HCT116 (cell line): ENCODE measurements around the gene COL5A1.

ENCODE experiments used
- CEBPB ChIP-seq: IDR thresholded peaks from 2 replicates; pipeline ENCODE4 v1.6.1; 2012; ENCODE audit warnings: low read depth
- EGR1 ChIP-seq: IDR thresholded peaks from 2 replicates; pipeline ENCODE4 v1.6.1; 2012; ENCODE audit warnings: low read depth
- FOSL1 ChIP-seq: IDR thresholded peaks from 2 replicates; pipeline ENCODE4 v1.6.1; 2012; ENCODE audit warnings: low read depth
- POLR2A ChIP-seq: IDR thresholded peaks from 2 replicates; pipeline ENCODE4 v1.7.0; 2011; ENCODE audit warnings: borderline replicate concordance; ENCODE audit not compliant: insufficient read depth, insufficient read length; ENCODE audit errors: extremely low read depth
- POLR2AphosphoS5 ChIP-seq: IDR thresholded peaks from 2 replicates; pipeline ENCODE4 v1.6.1; 2011; ENCODE audit warnings: mild to moderate bottlenecking, low read depth, low read length, moderate library complexity
- RAD21 ChIP-seq: IDR thresholded peaks from 2 replicates; pipeline ENCODE4 v1.6.1; 2012; ENCODE audit warnings: low read depth, mild to moderate bottlenecking
- SRF ChIP-seq: IDR thresholded peaks from 2 replicates; pipeline ENCODE4 v1.6.1; 2012; ENCODE audit warnings: low read depth
- TCF7L2 ChIP-seq: IDR thresholded peaks from 2 replicates; pipeline ENCODE4 v1.7.0; 2011; ENCODE audit warnings: borderline replicate concordance, inconsistent platforms; ENCODE audit not compliant: insufficient read depth, insufficient read length; ENCODE audit errors: extremely low read depth
- ZBTB33 ChIP-seq: IDR thresholded peaks from 2 replicates; pipeline ENCODE4 v1.6.1; 2011; ENCODE audit warnings: mild to moderate bottlenecking, low read length, moderate library complexity; ENCODE audit not compliant: insufficient replicate concordance; ENCODE audit errors: extremely low read depth
- ZNF274 ChIP-seq: fragments of 200-500 bp; sonication (Bioruptor generic); IDR thresholded peaks from 2 replicates; pipeline ENCODE4 v1.6.1; 2014; ENCODE audit warnings: mild to moderate bottlenecking, low read depth, low read length, inconsistent platforms
- TF ChIP-seq, protein P1 (sequence below), 3 experiments: fragments of 200-600 bp in 1 of 3; sonication (generic) in 1 of 3; IDR thresholded peaks in 2 of 3; conservative IDR thresholded peaks in 1 of 3; 2 replicates each; pipeline ENCODE4 v1.5.1; 2012 to 2017; ENCODE audit warnings: low read depth in 2 of 3, low read length in 2 of 3, antibody characterized with exemption in 1 of 3, borderline replicate concordance in 1 of 3, control low read depth in 1 of 3, mild to moderate bottlenecking in 1 of 3, mixed read lengths in 1 of 3, mixed run types in 1 of 3, moderate library complexity in 1 of 3; ENCODE audit not compliant: insufficient read depth in 1 of 3
- TF ChIP-seq, protein P2 (sequence below): IDR thresholded peaks from 2 replicates; pipeline ENCODE4 v1.6.1; 2012; ENCODE audit warnings: low read depth
- TF ChIP-seq, protein P3 (sequence below): IDR thresholded peaks from 2 replicates; pipeline ENCODE4 v1.6.1; 2012

GRCh38 chr9:134824583-134824982 is 183.0 kb downstream of the COL5A1 start:
- TF ChIP-seq, protein P1, sequence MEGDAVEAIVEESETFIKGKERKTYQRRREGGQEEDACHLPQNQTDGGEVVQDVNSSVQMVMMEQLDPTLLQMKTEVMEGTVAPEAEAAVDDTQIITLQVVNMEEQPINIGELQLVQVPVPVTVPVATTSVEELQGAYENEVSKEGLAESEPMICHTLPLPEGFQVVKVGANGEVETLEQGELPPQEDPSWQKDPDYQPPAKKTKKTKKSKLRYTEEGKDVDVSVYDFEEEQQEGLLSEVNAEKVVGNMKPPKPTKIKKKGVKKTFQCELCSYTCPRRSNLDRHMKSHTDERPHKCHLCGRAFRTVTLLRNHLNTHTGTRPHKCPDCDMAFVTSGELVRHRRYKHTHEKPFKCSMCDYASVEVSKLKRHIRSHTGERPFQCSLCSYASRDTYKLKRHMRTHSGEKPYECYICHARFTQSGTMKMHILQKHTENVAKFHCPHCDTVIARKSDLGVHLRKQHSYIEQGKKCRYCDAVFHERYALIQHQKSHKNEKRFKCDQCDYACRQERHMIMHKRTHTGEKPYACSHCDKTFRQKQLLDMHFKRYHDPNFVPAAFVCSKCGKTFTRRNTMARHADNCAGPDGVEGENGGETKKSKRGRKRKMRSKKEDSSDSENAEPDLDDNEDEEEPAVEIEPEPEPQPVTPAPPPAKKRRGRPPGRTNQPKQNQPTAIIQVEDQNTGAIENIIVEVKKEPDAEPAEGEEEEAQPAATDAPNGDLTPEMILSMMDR (IDR thresholded peaks at IDR 0.05 in 2 of 3, conservative IDR thresholded peaks at IDR 0.05 in 1 of 3; ENCODE audit: borderline replicate concordance in 1 of 3, insufficient read depth in 1 of 3, low read depth in 2 of 3, low read length in 2 of 3), result no peak
- no peak for TF ChIP-seq ZNF274
- TF ChIP-seq SRF, result no peak
- TF ChIP-seq POLR2A, result no peak
- TF ChIP-seq ZBTB33, result no peak
- no peak for TF ChIP-seq POLR2AphosphoS5
- TF ChIP-seq CEBPB, result no peak
- TF ChIP-seq RAD21, result no peak
- TF ChIP-seq, protein P2, sequence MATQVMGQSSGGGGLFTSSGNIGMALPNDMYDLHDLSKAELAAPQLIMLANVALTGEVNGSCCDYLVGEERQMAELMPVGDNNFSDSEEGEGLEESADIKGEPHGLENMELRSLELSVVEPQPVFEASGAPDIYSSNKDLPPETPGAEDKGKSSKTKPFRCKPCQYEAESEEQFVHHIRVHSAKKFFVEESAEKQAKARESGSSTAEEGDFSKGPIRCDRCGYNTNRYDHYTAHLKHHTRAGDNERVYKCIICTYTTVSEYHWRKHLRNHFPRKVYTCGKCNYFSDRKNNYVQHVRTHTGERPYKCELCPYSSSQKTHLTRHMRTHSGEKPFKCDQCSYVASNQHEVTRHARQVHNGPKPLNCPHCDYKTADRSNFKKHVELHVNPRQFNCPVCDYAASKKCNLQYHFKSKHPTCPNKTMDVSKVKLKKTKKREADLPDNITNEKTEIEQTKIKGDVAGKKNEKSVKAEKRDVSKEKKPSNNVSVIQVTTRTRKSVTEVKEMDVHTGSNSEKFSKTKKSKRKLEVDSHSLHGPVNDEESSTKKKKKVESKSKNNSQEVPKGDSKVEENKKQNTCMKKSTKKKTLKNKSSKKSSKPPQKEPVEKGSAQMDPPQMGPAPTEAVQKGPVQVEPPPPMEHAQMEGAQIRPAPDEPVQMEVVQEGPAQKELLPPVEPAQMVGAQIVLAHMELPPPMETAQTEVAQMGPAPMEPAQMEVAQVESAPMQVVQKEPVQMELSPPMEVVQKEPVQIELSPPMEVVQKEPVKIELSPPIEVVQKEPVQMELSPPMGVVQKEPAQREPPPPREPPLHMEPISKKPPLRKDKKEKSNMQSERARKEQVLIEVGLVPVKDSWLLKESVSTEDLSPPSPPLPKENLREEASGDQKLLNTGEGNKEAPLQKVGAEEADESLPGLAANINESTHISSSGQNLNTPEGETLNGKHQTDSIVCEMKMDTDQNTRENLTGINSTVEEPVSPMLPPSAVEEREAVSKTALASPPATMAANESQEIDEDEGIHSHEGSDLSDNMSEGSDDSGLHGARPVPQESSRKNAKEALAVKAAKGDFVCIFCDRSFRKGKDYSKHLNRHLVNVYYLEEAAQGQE, result no peak
- TF ChIP-seq, protein P3, sequence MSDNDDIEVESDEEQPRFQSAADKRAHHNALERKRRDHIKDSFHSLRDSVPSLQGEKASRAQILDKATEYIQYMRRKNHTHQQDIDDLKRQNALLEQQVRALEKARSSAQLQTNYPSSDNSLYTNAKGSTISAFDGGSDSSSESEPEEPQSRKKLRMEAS, result no peak
- no peak for TF ChIP-seq TCF7L2
- TF ChIP-seq EGR1, result no peak
- no peak for TF ChIP-seq FOSL1
